Measurements from ENCODE around the gene PCDH9. TPM values are rescaled to one million over a fixed set of nuclear protein-coding genes. Genes with fewer than 3 reads are reported as not detected.

The PCDH9 gene
- total RNA-seq, 1 donor from 2014 or later, result 0.09 TPM

DNA sequence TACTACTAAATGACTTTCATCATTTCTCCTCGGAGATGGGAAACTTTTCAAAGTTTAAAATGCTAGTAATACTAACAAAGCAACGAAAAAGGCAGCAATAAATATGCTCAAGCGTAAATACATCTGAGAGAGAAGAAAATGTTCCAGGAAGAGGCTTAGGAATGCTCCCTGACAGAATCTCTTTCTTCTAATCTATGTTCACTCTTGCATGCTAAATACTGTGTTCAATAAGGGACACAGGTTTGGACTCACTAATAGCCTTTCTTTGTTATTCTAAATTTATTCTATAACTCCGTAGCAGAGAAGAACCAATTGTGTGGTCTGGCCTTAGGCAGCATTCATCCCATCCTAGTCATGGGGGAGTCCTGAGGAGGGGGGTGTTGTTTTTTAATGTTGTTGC, 823.0 kb downstream of the PCDH9 start:
- intact Hi-C loops (cut with micrococcal nuclease), result loop anchor here (5.0 kb wide), 1 partner anchor 375 kb away; no protein-coding TSS in a partner anchor

DNA sequence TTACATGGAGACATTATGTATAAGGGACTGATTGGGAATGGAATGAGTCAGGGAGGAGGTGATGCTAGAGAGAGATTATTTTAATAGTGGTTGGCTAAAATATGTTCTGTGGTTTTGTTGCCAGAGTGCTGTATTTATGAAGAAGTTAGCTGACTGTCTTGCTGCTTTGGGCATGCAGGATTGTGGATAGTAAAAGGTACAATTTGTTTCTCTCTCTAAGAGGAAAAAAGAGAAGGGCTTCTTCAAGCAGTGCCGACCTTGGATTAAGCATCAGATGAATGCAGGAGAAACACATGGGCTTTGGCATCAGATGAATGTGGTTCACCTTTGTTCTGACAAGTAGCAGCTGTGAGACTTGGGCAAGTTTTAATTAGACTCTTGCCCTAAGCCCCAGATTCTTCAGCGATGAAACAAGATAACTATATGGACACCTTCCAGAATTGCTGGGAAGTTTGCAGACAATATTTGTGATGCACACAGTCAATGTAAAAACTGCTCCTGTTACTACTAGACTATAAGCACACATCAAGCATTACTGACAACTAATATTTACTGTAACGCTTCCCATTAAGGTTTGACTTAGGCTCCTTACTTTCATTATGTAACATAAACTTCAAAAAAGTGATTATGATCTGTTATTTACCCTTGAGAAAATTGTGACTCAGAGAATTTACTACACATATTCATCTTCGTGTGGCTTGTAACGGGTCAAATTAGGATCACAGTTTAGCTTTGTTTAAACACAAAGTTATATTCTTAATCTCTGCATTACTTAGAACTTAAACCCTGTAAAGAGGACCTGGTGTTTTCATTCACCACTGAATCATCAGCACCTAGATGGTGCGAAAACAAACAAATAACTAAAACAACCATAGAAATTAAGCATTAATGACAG, 824.0 kb downstream of the PCDH9 start:
- intact Hi-C loops (cut with micrococcal nuclease), result loop anchor here (5.0 kb wide), 1 partner anchor 374 kb away; no protein-coding TSS in a partner anchor

DNA sequence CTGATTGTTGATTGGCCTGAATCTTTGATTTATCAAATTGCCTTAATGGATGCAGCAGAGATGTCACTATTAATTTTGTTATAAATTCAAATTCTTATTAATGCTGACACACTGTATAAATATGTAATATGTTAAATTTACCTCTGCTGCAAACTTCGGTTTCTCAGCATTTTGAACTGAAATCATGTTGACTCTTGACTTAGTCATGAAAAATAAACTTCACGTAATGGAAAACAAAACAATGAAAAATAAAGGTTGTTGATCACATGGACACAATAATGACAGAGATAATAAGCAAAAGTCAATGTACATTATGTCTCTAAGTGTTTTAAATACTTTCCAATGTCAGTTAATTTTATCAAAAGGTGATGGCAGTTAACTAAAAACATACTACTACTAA, 827.6 kb downstream of the PCDH9 start:
- intact Hi-C loops (cut with micrococcal nuclease), result no loop called here

DNA sequence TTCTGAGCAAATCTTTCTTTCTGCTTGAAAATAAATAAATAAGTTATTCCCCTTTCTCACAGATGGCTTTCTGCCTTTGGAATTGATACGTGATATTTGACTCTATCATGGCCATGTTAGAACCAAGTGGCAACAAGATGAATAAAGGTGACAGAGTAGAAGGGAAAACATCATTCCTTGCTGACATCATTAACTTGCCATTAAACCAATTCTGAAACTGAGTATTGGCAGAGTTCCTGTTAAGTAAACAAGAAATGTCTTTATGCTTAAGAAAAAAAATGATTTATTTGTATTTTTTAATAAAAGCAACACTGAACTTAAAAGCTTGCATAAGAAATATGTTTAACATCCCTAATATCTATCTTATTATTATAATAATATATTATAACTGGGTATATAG, 828.1 kb downstream of the PCDH9 start:
- intact Hi-C loops (cut with micrococcal nuclease), result no loop called here

DNA sequence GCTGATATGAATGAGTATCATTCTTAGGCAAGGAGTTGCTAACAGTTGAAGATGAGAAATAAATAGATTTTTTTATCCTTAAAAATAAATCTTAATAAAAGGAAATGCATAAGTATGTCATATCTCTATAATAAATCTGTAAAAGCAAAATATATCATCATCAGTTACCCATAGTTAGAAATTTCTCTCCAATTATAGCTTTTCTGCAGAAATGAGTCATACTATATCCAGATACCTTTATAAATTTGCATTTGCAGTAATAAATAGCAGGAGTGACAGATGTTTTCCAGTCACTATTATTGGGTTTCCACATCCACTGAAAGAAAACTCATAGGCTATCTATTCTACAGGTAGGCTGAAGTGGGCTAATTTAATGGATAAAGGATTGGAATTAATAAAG, 829.8 kb downstream of the PCDH9 start:
- intact Hi-C loops (cut with micrococcal nuclease), result no loop called here

DNA sequence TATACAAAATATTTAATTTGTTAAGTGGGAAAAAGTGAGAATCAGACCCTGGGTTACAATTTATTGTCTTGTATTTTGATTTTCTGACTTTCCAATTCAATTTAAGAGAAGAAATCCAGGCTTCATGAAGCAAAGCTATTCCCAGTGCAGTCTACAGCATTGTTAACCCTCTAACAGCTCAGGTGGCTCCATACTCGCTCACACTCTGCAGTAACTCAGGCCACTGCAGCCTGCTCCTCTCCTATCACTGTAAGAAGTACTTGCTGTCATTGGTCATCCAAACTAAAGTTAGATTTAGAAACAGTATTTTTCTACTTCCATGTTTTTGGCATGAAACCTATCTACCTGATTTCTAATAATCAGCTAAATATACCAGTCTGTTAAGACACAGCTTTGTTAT, 830.3 kb downstream of the PCDH9 start:
- intact Hi-C loops (cut with micrococcal nuclease), result no loop called here

DNA sequence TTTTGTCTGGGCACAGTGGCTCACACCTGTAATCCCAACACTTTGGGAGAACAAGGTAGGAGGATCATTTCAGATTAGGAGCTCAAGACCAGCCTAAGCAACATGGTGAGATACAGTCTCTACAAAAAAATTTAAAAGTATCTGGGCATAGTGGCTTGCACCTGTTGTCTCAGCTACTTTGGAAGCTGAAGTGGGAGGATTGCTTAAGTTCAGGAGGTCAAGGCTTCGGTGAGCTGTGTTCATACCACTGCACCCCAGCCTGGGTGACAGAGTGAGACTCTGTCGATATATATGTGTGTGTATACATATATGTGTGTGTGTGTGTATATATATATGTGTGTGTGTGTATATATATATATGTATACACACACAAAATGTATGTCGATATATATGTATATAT, 833.0 kb downstream of the PCDH9 start:
- intact Hi-C loops (cut with micrococcal nuclease), result no loop called here

DNA sequence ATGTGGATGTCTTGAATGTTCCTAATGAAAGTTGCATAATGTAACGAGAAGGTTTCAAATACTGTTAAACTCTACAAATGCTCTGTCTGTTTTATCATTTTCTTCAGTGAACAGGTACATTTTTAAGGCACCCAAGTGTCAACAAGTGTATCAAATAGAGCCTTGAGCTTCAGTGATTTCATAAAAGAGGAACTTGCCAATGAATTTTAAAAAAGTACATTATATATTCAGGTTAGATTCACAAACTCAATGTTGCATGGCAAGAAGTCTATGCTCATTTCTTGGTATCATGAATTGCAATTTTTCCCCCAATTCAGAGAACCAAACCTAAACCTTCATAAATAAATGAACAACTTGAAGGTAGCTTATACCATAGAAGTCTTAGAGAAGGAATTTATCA, 838.8 kb downstream of the PCDH9 start:
- intact Hi-C loops (cut with micrococcal nuclease), result no loop called here

DNA sequence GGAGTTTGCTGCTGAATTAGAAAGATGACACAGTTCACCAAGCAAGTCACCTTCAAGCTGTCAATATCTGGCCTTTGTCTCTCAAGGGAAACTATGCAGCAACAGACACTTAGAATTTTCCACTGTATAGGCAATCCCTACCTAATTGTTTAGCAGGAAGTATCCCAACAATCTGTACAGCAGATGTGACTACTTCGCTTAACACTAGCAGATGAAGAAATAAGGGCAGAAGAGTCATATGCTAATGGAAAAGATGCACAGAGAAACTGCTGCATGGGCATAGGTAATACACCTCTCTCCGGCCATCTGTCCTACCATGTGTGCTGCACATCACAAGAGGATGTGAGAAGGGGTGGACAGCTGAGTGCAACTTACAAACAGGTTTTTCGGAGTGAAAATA, 851.2 kb downstream of the PCDH9 start:
- intact Hi-C loops (cut with micrococcal nuclease), result no loop called here

DNA sequence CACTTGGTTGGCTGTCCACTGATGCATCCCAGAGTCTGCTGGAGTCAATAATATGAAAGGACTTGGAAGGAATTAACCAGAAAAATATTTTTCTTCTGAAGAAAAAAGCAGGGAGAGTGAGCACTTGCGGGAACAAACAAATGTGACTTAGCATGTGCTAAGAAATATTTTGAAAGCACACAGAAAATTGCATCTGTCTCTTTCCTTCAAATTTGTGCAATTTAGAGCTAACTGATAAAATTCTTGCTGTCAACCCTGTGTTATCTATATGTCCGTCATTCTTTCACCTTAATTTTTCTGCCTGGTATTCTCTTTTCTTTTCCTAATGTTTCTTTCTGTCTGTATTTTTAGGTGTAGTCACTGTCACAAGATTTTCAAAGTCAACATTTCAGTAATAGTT, 852.6 kb downstream of the PCDH9 start:
- intact Hi-C loops (cut with micrococcal nuclease), result no loop called here

DNA sequence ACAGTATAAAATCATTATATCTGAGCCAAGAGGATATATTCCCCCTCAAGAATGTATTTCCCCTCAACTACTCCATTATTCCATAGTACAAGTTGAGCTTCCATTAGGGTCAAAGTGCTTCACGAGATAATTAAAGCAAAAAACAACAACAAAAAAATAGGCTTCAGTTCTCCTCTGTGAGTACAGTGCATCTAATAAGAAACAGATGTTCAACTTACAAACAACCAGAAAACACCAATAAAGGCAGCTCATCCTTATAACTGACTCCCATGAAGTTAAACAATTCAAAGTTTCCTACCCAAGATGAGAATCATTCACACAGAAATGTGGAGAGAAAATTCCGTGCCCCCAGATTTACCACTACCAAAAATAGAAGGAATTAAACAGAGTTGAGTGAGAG, 854.4 kb downstream of the PCDH9 start:
- intact Hi-C loops (cut with micrococcal nuclease), result no loop called here

DNA sequence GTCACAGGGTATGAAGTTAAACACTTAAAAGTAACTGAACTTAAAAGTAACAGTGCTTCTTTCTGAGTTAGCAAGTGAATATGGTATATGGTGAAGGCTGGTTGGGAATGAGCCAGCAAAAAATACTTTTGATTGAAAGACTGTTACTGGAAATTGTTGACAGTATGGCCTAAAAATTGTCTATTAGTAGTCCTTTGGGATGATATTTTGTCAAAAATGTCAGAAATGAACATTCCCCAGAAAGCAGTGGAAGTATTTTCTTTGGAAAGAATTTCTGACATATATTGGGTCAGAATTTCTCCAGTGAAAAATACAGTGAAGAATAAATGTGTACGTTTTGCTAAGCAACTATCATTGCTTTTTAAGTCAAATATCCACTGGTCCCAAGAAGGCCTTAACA, 860.5 kb downstream of the PCDH9 start:
- intact Hi-C loops (cut with micrococcal nuclease), result no loop called here

DNA sequence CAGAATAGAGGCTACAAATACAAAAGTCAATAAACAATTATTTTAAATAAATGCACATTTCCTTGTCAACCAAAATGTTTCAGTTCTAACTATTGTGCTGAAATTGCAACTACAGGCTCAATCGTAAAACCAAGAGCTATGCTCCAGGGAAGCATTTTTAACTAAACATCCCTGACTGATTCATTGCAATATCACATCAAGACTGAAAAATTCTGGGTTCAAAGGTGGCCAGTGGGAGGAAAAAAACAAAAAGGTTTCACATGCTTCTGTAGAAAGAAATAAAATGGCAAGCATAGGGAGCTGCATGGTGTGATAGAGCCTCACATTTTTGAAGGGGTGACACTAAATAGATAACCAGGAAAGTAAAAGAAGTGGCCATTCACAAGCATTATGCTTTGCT, 862.8 kb downstream of the PCDH9 start:
- intact Hi-C loops (cut with micrococcal nuclease), result no loop called here

DNA sequence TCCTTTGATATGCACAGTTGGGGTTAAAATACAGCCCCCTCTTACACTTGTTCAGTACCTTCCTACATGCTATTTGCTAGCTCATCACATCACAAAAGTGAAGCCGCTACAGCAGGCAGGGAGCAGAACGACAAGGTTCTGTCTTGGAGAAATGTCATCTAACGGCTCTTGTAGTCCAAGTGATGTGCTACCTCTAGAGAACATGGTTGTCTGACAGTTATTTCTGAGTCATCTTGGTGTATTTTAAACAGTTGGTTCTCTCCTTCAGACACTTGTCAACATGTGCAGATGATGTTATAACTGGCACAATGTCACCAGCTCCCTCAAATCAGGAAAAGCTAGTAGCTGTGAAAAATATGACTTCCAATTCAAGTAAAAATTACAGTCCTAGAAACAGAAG, 865.0 kb downstream of the PCDH9 start:
- intact Hi-C loops (cut with micrococcal nuclease), result no loop called here

DNA sequence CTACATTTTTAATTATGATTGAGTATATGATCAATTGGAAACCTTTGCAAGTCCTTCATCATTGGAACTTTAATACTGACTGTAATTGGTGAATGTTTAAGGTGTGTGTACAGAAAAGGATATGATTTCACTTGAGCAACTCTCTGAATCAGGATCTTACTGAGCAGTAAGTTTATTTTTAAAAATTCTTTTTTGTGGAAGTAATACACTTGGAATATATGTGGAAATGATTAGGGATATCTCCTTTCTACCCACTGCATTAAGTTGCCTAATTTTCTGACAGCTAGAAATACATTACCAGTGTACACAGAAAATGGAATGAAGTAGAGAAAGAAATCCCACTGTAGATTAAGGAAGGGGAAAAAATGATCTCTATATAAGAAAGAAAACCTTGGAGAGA, 865.8 kb downstream of the PCDH9 start:
- intact Hi-C loops (cut with micrococcal nuclease), result no loop called here

DNA sequence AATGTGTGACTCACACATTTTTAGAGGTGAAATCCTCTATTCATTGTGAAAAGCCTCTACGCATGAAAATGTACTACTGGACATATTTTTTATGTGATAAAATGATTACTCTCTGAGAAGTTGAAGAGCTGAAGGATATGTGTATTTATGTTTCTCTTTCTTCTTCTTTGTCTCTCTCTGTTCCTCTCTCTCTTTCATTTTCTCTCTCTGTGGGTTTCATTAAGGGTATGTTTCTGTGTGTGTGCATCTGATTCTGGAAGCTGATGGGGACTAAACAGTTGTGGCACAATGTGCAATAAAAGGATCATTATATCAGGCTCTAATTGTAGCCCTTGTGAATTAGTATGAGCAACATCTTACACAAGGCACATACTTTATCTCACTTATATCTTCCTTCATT, 867.7 kb downstream of the PCDH9 start:
- intact Hi-C loops (cut with micrococcal nuclease), result no loop called here

DNA sequence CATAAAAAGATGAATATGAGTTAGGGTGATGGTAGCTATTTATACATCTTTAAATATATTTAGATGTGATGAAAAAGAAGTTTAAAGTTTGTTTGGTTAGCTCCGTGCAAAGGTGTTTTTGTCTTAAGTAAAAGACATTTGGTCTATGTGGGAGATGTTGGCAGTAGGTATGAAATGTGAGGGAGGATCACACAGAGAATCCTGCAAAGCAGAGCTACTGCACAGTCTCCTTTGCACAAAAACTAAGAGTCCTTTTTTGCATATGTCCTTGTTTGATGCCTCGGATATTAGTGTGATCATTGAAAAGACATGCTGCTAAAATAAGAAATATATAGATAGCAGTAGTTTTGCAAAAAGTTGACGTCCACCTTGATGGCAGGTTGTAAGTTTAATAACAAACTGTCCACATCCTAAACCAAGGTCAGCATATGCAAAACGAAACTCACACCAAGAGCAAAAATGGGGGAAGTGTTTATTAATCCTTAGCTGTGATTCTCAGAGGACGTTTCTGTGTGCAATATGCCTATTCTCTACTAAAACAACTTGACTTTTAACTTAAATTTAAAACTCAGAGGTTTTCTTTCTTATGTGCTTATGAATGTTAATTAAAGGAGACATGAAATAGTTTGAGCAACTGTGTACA, 870.1 kb downstream of the PCDH9 start:
- intact Hi-C loops (cut with micrococcal nuclease), result no loop called here

DNA sequence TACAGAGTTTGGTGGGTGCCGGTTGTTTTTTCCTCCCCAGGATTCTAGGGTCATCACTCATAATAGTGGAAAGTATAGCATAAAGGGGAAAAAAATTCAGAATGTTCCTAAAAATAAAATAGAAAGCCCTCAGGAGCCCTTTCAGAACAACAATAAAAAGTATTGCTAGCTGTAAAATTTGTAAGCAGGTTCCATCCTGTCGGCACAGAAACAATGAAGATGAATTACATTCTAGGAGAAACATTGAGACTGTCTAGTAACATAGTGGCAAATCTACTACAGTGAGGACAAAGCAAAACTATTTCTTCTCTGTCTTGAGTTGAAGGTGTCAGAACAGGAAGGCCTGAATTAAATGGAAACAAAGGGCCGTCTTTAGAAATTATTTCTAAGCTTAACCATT, 870.7 kb downstream of the PCDH9 start:
- intact Hi-C loops (cut with micrococcal nuclease), result no loop called here

DNA sequence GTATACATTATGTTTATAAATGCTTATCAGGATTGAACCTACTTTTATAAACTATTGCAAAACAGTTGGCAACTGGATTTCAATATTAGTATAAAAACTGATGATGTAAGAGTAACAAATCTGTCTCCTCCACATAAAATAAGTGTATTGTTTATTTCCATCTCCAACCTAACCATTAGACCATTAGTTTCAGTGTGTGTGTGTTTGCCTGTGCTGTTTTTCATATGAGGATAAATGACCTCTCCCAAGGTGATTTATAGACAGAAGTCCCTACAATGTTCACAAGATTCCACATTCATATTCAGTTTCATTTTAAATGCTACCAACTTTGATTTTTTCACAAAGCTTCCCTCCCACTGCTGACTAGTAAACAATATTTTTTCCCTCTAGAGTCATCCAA, 871.6 kb downstream of the PCDH9 start:
- intact Hi-C loops (cut with micrococcal nuclease), result no loop called here

DNA sequence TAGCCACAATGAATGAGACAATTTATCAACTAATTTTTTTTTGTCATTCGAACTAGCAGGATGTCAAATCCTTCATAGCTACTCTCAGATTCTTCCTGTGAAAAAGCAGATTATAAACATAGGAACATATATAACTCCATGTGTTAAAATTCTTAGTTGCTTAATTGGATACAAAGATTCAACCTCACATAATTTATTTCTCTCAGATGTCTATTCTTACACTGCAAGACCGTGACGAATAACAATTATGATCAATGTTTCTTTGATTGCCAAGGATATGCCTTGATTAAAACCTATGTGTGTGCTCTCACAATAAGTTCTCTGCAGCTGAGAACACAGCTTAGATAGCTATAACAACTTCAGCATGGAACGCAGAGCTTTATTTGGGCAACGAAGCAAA, 872.7 kb downstream of the PCDH9 start:
- intact Hi-C loops (cut with micrococcal nuclease), result no loop called here

DNA sequence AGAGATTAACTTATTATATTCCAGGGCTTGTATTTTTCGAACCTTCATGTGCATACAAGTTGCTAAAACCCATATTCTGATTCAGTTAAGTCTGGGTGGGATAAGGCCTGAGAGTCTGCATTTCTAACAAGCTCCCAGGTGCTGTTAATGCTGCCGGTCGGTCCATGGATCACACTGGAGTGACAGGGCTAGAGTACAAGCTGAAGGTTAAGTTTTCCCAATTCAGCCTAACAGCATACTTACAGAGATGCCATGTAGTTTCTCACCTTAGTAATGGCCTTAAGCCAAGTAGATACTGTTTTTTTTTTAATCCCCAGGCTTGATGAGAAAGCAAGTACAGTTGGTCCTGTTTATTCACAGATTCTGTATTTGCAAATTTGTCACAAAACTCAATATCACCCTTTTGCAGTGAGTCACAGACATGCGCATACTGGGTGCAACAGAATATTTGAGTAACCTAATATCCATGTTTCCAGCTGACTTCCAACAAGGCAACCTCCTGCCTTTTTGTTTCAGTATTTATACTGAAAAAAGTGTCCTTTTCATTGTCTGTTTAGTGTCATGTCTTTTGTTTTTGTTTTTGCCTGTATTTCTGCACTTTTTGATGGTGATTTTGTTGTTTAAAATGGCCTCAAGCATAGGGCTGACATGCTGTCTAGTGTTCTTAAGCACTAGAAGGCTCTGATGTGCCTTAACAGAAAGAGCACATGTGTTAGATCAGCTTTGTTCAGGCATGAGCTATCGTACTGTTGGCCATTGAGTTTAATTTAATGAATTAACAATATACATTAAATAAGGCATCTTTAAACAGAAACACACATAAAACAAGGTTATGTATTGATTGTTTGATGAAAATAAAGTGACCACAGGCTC, 875.0 kb downstream of the PCDH9 start:
- intact Hi-C loops (cut with micrococcal nuclease), result no loop called here

DNA sequence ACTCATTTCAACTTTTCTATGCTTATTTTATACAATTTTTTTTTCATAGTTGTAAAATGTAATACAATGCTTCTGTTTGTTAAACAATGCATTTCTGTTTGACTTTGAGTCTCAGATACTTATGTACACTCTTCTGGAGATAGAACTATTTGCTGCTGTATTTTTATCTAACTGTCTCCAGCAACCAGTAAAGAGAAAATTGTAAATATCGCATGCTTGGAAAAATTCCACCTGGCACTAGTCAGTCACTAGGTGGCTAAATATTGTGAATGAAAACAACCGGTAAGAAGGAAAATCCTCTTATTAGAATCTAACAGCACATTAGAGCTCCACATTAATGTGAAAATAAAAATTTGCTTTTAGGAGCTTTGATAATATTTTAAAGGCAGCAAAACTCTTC, 876.5 kb downstream of the PCDH9 start:
- intact Hi-C loops (cut with micrococcal nuclease), result no loop called here
